ENCODE data around the gene ZCCHC18.

The ZCCHC18 gene

DNA sequence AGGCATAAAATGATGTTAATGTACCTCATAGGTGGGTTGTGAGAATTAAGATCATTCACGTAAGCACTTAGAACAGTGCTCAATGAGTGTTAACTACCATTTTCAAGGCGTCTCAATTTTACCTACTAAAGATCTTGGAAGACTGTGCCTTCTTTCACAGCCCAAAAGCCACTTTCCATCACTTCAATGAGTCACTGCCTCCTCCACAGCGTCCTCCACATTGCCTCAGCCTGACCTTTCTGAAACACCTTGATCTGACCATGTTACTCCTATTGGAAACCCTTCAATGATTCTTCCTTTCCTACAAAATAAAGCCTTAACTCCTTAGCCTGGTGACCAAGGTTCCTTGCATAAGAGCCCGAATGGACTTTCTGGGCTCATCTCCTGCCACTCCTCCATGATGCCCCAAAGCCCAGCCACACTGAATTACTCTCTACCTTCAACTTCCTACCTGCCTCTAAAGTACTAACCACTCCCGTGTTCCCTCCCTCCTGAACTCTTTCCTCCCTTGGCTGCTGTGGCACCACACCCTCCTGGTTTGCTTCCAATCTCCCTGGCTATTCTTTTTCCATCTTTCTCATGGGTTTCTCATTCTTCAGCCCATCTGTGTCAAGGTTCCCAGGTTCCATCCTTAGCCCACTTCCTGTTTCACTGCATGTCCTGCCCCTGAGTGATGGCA, 22.4 kb downstream of the ZCCHC18 start:
- H3K4me3 ChIP-seq (replicated peaks; ENCODE audit: low read depth, low read length) = no peak overlapping the region
- TF ChIP-seq, protein P1, sequence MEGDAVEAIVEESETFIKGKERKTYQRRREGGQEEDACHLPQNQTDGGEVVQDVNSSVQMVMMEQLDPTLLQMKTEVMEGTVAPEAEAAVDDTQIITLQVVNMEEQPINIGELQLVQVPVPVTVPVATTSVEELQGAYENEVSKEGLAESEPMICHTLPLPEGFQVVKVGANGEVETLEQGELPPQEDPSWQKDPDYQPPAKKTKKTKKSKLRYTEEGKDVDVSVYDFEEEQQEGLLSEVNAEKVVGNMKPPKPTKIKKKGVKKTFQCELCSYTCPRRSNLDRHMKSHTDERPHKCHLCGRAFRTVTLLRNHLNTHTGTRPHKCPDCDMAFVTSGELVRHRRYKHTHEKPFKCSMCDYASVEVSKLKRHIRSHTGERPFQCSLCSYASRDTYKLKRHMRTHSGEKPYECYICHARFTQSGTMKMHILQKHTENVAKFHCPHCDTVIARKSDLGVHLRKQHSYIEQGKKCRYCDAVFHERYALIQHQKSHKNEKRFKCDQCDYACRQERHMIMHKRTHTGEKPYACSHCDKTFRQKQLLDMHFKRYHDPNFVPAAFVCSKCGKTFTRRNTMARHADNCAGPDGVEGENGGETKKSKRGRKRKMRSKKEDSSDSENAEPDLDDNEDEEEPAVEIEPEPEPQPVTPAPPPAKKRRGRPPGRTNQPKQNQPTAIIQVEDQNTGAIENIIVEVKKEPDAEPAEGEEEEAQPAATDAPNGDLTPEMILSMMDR (IDR thresholded peaks at IDR 0.05; ENCODE audit: low read length, missing control alignments) = no peak
- DNase-seq (ENCODE audit: low read depth) = no peak

DNA sequence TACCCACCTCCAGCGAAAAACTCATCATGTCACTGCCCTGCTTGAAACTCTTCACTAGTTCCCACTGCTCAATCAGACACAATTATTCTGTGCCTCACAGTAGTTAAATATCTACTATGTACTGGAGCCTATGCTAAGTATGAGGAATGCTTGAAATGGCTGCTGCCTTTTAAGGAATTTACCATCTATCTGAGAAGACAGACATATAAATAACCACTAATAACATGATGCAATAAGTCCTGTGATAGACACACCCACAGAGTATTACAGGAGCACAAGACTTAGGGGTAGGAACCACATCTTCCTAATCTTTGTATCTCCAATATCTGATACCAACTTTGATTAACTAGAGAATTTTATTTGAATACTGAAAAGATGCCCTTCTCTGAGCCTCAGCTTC, 23.4 kb downstream of the ZCCHC18 start:
- no peak for DNase-seq (ENCODE audit: low read depth)
- TF ChIP-seq, protein P1 (IDR thresholded peaks at IDR 0.05; ENCODE audit: low read length, missing control alignments) = no peak
- H3K4me3 ChIP-seq (replicated peaks; ENCODE audit: low read depth, low read length) = no peak overlapping the region

DNA sequence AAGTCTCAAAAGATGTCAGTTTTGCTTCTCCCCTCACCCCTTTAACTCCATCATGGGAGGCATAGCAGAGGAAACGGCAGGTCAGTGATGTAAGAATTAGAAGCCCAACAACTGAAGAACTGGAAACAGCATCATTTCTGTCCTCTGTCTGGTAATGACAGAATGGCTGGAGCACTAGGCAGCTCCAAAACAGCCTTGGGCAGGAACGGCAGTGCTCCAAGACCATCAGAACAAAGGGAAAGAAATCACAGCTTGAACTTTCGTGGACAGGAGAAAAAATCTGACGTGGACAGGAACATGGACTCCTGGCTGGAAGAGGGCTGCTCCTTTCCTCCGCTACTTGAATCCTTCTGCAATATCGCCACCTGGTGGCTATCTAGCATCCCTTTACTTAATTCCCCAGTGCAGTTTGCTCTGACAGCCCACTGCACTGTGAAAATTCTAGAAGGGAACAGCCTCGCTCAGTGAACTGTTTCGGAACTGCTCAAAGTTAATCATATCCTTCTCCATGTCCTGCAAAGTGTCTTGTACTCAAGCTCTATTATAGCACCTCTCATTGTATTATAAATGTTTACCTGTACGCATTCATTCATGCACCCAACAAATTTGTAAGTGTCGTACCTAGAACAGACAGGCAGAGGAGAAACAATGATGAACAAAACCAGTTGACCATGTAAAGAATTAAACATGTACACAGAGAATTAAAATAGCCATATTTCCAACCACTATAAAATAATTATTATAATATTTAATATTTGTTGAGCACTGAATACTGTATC, 24.1 kb downstream of the ZCCHC18 start:
- peak overlapping the region; percentile 54 for H3K4me3 ChIP-seq (replicated peaks; ENCODE audit: low read depth, low read length)
- TF ChIP-seq, protein P1 (IDR thresholded peaks at IDR 0.05; ENCODE audit: low read length, missing control alignments) = peak; percentile 60

DNA sequence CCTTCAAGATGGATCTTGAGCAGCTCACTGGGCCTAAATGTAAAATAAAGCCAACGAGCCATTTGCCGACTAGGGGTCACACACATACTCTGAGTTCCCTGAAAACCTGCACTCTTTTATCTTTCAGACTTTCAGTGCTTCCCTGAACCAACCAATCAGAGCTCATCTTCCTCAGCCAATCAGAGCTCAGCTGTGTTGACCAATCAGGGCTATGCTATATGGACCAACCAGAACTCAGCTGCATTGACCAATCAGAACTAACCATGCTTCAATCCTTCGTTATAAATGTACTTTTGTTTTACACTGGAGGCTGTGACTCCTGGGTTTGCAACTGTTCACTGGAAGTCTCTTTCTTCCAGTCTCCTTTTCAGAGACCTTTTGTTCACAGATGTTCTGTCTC, 25.2 kb downstream of the ZCCHC18 start:
- TF ChIP-seq, protein P1 (IDR thresholded peaks at IDR 0.05; ENCODE audit: low read length, missing control alignments) = no peak
- peak; percentile 24 for DNase-seq (ENCODE audit: low read depth)

More for the DNA sequence above, 24.1 kb downstream of the ZCCHC18 start:
- DNase-seq (ENCODE audit: low read depth) = peak; percentile 93

DNA sequence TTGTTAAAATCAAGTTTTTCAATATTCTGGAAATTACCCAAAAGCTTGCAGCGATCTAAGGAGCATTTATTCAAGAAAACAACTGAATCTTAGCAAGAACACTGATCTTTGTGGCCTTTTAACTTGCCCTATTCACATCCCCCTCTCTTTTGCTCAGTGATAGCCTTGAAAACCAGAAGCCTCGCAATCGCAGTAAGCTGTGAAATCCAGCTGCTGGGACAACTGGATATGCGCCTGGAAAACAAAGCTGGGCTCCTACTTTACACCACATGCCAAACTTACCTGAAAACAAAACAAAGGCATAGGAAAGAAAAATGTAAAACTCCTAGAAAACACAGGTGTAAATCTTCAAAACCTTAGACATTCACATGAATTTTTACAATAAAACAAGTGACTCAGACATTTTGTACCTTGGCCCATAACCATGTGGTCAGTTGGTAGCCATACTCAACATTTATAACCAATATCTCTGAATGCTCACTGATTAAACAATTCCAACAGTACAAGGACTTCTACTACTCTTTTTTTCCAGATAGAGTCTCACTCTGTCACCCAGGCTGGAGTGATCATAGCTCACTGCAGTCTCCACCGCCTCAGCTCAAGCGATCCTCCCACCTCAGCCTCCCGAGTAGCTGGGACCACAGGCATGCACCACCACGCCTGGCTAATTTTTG, 28.9 kb downstream of the ZCCHC18 start:
- DNase-seq (ENCODE audit: low read depth) = no peak
- TF ChIP-seq, protein P1 (IDR thresholded peaks at IDR 0.05; ENCODE audit: low read length, missing control alignments) = no peak

More for the DNA sequence above, 25.2 kb downstream of the ZCCHC18 start:
- no peak overlapping the region for H3K4me3 ChIP-seq (replicated peaks; ENCODE audit: low read depth, low read length)

DNA sequence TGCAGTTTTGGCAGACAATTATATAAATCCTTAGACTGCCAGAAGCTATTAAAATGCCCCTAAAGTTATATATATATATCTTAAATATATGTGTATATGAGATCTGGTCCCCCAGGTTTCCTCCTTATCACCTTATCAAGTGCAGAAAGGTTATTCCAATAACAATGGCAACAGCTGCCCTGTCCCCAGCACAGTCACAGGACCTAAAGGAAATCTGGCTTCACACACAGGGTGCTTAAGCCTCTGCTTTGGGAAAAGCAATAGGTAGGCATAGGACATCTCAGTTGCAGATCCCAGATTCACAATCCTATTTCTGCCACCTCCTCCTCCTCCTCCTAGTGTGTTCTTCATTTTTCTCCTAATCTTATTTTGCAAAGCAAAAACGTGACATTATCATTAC, 38.7 kb downstream of the ZCCHC18 start:
- H3K4me3 ChIP-seq (replicated peaks; ENCODE audit: low read depth, low read length) = no peak overlapping the region
- TF ChIP-seq, protein P1 (IDR thresholded peaks at IDR 0.05; ENCODE audit: low read length, missing control alignments) = no peak
- DNase-seq (ENCODE audit: low read depth) = no peak

More for the DNA sequence above, 28.9 kb downstream of the ZCCHC18 start:
- H3K4me3 ChIP-seq (replicated peaks; ENCODE audit: low read depth, low read length) = no peak overlapping the region
